Left lung (tissue), 10 donors: ENCODE results near the gene GALNT1. TPM values are rescaled to one million over a fixed set of nuclear protein-coding genes. Genes with fewer than 3 reads are reported as not detected.
A peak's percentile ranks its signal among the peaks of the same experiment; 100 is the strongest.

Experiments
- ATAC-seq: fragments of 200-7000 bp; cut with Tn5 transposase; one replicate; pipeline ENCODE4 v1.9.1; 2020; ENCODE audit warnings: moderate library complexity
- DNase-seq, 4 donors: peaks; one replicate each; pipeline ENCODE4 v3.0.0-alpha.2; 2013 to 2020
- H3K27ac ChIP-seq, 2 donors: fragments of 200-600 bp; sonication (generic) in 1 of 2; one replicate each; pipeline versions ENCODE4 v1.5.0 to v1.8.0; 2020 to 2021
- H3K27me3 ChIP-seq, 2 donors: fragments of 200-600 bp; sonication (generic) in 1 of 2; one replicate each; pipeline versions ENCODE4 v1.5.0 to v1.8.0; 2020 to 2021
- H3K36me3 ChIP-seq, 2 donors: fragments of 200-600 bp; sonication (generic) in 1 of 2; one replicate each; pipeline versions ENCODE4 v1.5.0 to v1.8.0; 2020 to 2021
- H3K4me1 ChIP-seq, 2 donors: fragments of 200-600 bp; one replicate each; pipeline ENCODE4 v1.8.0; 2021
- H3K4me3 ChIP-seq, 2 donors: fragments of 200-600 bp; sonication (generic) in 1 of 2; one replicate each; pipeline versions ENCODE4 v1.5.0 to v1.8.0; 2020 to 2021; ENCODE audit warnings: mild to moderate bottlenecking in 1 of 2
- H3K9me3 ChIP-seq, 2 donors: fragments of 200-600 bp; sonication (generic) in 1 of 2; one replicate each; pipeline versions ENCODE4 v1.5.0 to v1.8.0; 2020 to 2021
- CTCF ChIP-seq, 2 donors: fragments of 200-600 bp; sonication (generic) in 1 of 2; IDR thresholded peaks; one replicate each; pipeline versions ENCODE4 v1.5.0 to v1.8.0; 2021; ENCODE audit warnings: antibody characterized with exemption in 2 of 2
- intact Hi-C, 2 donors: fragments of 100-400 bp; cut with DNase I; formaldehyde crosslinking; loops; one replicate each; pipeline versions ENCODE4 v1.11.2 to v1.14.2; 2022
- polyA plus RNA-seq, 6 donors: library from polyadenylated mRNA; unstranded; fragments of 120-200 nt; gene quantifications; one replicate each; pipeline ENCODE4 v1.2.1, GENCODE V29; 2013; ENCODE audit not compliant: insufficient read length in 6 of 6
- total RNA-seq, 2 donors: library from RNA; stranded (reverse); fragmentation: NEBNext Ultra II Directional; extraction: Animal tissue kit (Norgen Biotek cat#: 25700); gene quantifications; one replicate each; pipeline ENCODE4 v1.2.1, GENCODE V29; 2021
- donor health status: DM: no; HTN: yes; CAD: no.
- donor health status: DM: no; HTN: no; CAD: no.

Gene GALNT1
- total and polyA plus RNA-seq, 8 donors: 82.5 to 110 (median 107) TPM

- H3K9me3 ChIP-seq: no peaks in the 10 kb centered on the region
- DNase-seq (no peak), ATAC-seq (no peak)
- no peaks in the 10 kb centered on the region for H3K36me3 ChIP-seq
- no peak overlapping the region for H3K4me3 ChIP-seq
- H3K27me3 ChIP-seq: no peaks in the 10 kb centered on the region
- no peak for TF ChIP-seq CTCF (IDR thresholded peaks at IDR 0.05)
- peaks cover 0 to 35% of the 10 kb centered on the region in 2 donors for H3K4me1 ChIP-seq
- intact Hi-C loops: no loop called here
- H3K27ac ChIP-seq: no peak overlapping the region
These were observed 36.7 kb downstream of the GALNT1 start for GRCh38 chr18:35618289-35618688.

- DNase-seq: no peak
- Histone ChIP-seq H3K36me3 (no peaks in the 10 kb centered on the region), H3K9me3 (no peaks in the 10 kb centered on the region), H3K4me1 (peaks cover 0 to 35% of the 10 kb centered on the region in 2 donors), H3K27me3 (no peaks in the 10 kb centered on the region), H3K27ac (peak overlapping the region in 1 of 2 donors; percentile 63), H3K4me3 (no peak overlapping the region)
- ATAC-seq: no peak
- intact Hi-C loops: no loop called here
- TF ChIP-seq CTCF (IDR thresholded peaks at IDR 0.05): no peak
These were observed 37.2 kb downstream of the GALNT1 start for GRCh38 chr18:35618696-35619095.

GRCh38 chr18:35619464-35619863, 37.9 kb downstream of the GALNT1 start:
- peaks cover 0 to 35% of the 10 kb centered on the region in 2 donors for H3K4me1 ChIP-seq
- no peak overlapping the region for H3K4me3 ChIP-seq
- H3K27ac ChIP-seq: peak overlapping the region in 1 of 2 donors; percentile 63
- TF ChIP-seq CTCF (IDR thresholded peaks at IDR 0.05): no peak
- DNase-seq: peak in 1 of 4 donors; percentile 55
- H3K36me3 ChIP-seq: no peaks in the 10 kb centered on the region
- H3K9me3 ChIP-seq: no peaks in the 10 kb centered on the region
- ATAC-seq: peak; percentile 47
- intact Hi-C loops: no loop called here
- H3K27me3 ChIP-seq: no peaks in the 10 kb centered on the region

DNA sequence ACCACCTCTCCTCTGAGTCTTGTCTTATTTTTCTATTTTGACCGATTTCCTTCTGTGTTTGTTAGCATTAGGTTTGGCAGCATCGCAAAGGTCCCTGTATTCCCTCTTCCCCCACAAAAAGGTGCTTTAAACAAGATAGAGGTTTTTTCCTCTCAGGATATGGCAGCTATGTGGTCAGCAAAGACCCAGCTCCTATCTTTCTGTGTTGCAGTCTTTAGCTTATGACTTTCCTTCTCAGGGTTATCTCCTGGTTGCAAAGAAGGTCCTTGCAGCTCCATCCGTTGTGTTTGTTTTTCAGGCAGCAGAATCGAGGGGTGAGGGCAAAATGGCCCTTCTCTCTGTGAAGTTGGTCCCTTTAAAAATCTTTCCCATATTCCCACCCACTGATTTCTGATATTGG, 38.4 kb downstream of the GALNT1 start:
- DNase-seq (no peak), ATAC-seq (no peak)
- no peaks in the 10 kb centered on the region for H3K9me3 ChIP-seq
- intact Hi-C loops: no loop called here
- H3K36me3 ChIP-seq: no peaks in the 10 kb centered on the region
- no peak overlapping the region for H3K4me3 ChIP-seq
- peaks cover 0 to 35% of the 10 kb centered on the region in 2 donors for H3K4me1 ChIP-seq
- H3K27ac ChIP-seq: peak overlapping the region in 1 of 2 donors; percentile 63
- H3K27me3 ChIP-seq: no peaks in the 10 kb centered on the region
- no peak for TF ChIP-seq CTCF (IDR thresholded peaks at IDR 0.05)

DNA sequence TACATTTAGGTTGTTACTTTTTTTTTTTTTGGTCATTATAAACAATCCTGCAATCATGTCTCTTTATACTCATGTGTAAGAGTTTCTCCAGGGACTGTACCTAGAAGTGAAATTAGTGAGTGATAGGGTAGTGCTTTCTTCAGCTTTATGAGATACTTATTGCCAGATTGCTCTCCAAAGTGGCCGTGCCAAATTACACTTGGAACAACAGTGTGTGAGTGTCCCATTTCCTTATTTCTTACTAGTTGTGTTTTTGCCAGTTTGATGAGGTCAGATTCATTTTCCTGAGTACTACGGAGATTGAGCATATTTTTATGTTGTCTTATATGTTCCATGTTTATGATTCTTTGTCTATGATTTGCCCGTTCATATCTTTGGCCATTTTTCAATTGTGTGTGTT, 39.2 kb downstream of the GALNT1 start:
- Histone ChIP-seq H3K36me3 (no peaks in the 10 kb centered on the region), H3K4me3 (no peak overlapping the region), H3K27me3 (no peaks in the 10 kb centered on the region), H3K9me3 (no peaks in the 10 kb centered on the region), H3K27ac (no peak overlapping the region), H3K4me1 (peaks cover 0 to 31% of the 10 kb centered on the region in 2 donors)
- ATAC-seq (no peak), DNase-seq (peak in 1 of 4 donors; percentile 43)
- intact Hi-C loops: no loop called here
- no peak for TF ChIP-seq CTCF (IDR thresholded peaks at IDR 0.05)
